B cell (primary cell): ENCODE results near the gene TMEM109. TPM values are rescaled to one million over a fixed set of nuclear protein-coding genes. Genes with fewer than 3 reads are reported as not detected.

Experiments
- ATAC-seq: fragments of 200-7000 bp; cut with Tn5 transposase; one replicate; pipeline ENCODE4 v1.10.0; 2021; ENCODE audit warnings: low read depth, mild to moderate bottlenecking, moderate number of reproducible peaks, moderate library complexity
- CTCF ChIA-PET: fragments of 350-600 bp; sonication (Branson Sonifier 250); formaldehyde crosslinking; loops from one replicate; lab custom pipeline; 2021; ENCODE audit warnings: antibody characterized with exemption, inconsistent platforms; lab: Charles Lee
- POLR2A ChIA-PET: fragments of 350-600 bp; sonication (Branson Sonifier 250); formaldehyde crosslinking; loops from one replicate; lab custom pipeline; 2021; ENCODE audit warnings: antibody characterized with exemption; lab: Charles Lee
- DNase-seq: peaks from one replicate; pipeline ENCODE4 v3.0.0; 2013
- H2AFZ ChIP-seq: 2 replicates; pipeline ENCODE4 v1.6.1; 2012; ENCODE audit warnings: mild to moderate bottlenecking, low read depth, low read length; ENCODE audit not compliant: insufficient read depth, poor library complexity, severe bottlenecking
- H3K27ac ChIP-seq, 2 donors: 1 replicate in 1 of 2; 2 replicates in 1 of 2; pipeline ENCODE4 v1.5.1; 2012 to 2013; ENCODE audit warnings: low read length in 2 of 2, mild to moderate bottlenecking in 2 of 2, moderate library complexity in 1 of 2
- H3K27me3 ChIP-seq, 4 experiments: fragments of 200-600 bp in 1 of 4; sonication (generic) in 1 of 4; replicated peaks in 1 of 4; 1 replicate in 2 of 4; 2 replicates in 2 of 4; pipeline versions ENCODE4 v1.6.1 to v1.7.0; 2013 to 2016; ENCODE audit warnings: low read length in 3 of 4, mild to moderate bottlenecking in 2 of 4, mixed read lengths in 1 of 4, moderate library complexity in 1 of 4; ENCODE audit not compliant: insufficient read depth in 4 of 4, control insufficient read depth in 3 of 4; ENCODE audit errors: control extremely low read depth in 1 of 4
- H3K36me3 ChIP-seq, 2 experiments: replicated peaks in 1 of 2; 1 replicate in 1 of 2; 2 replicates in 1 of 2; pipeline versions ENCODE4 v1.6.1 to v1.7.1; 2013; ENCODE audit warnings: low read length in 1 of 2; ENCODE audit not compliant: insufficient read depth in 2 of 2, control insufficient read depth in 1 of 2; ENCODE audit errors: control extremely low read depth in 1 of 2, extremely low read depth in 1 of 2
- H3K4me1 ChIP-seq, 2 donors: fragments of 200-600 bp in 1 of 2; sonication (generic) in 1 of 2; 1 replicate in 1 of 2; 2 replicates in 1 of 2; pipeline versions ENCODE4 v1.5.1 to v1.6.1; 2013 to 2017; ENCODE audit warnings: low read length in 2 of 2; ENCODE audit not compliant: control insufficient read depth in 2 of 2, insufficient read depth in 2 of 2
- H3K4me2 ChIP-seq: replicated peaks from 2 replicates; pipeline ENCODE3; 2012; ENCODE audit warnings: mild to moderate bottlenecking, low read depth, low read length; ENCODE audit not compliant: poor library complexity, severe bottlenecking
- H3K4me3 ChIP-seq, 5 experiments: fragments of 200-600 bp in 1 of 5; sonication (generic) in 1 of 5; 1 replicate in 3 of 5; 2 replicates in 2 of 5; pipeline versions ENCODE4 v1.5.1 to v1.7.0; 2011 to 2016; ENCODE audit warnings: low read length in 4 of 5, mild to moderate bottlenecking in 4 of 5, low read depth in 2 of 5, control low read depth in 1 of 5, moderate library complexity in 1 of 5; ENCODE audit not compliant: insufficient read depth in 1 of 5; ENCODE audit errors: control extremely low read depth in 1 of 5, extremely low read depth in 1 of 5
- H3K79me2 ChIP-seq: fragments of 200-600 bp; sonication (generic); one replicate; pipeline ENCODE4 v1.6.0; 2016; ENCODE audit warnings: low read length; ENCODE audit not compliant: control insufficient read depth, insufficient read depth
- H3K9ac ChIP-seq: fragments of 200-600 bp; sonication (generic); 2 replicates; pipeline ENCODE4 v1.6.1; 2017; ENCODE audit warnings: mild to moderate bottlenecking, low read length, moderate library complexity
- H3K9me3 ChIP-seq, 3 donors: one replicate each; pipeline versions ENCODE4 v1.6.1 to v1.7.1; 2013; ENCODE audit warnings: low read length in 2 of 3; ENCODE audit not compliant: control insufficient read depth in 2 of 3, insufficient read depth in 1 of 3; ENCODE audit errors: control extremely low read depth in 1 of 3
- H4K20me1 ChIP-seq: 2 replicates; pipeline ENCODE4 v1.6.0; 2012; ENCODE audit warnings: mild to moderate bottlenecking, low read length; ENCODE audit not compliant: insufficient read depth, control insufficient read depth, poor library complexity, severe bottlenecking
- H3K27ac Mint-ChIP-seq: one replicate; pipeline ENCODE4 v1.8.0; 2021; ENCODE audit warnings: mixed read lengths
- H3K27me3 Mint-ChIP-seq: one replicate; pipeline ENCODE4 v1.8.0; 2021; ENCODE audit warnings: mixed read lengths
- H3K4me1 Mint-ChIP-seq: one replicate; pipeline ENCODE4 v1.8.0; 2021; ENCODE audit warnings: mixed read lengths
- H3K4me3 Mint-ChIP-seq: one replicate; pipeline ENCODE4 v1.8.0; 2021; ENCODE audit warnings: mixed read lengths
- H3K9me3 Mint-ChIP-seq: one replicate; pipeline ENCODE4 v1.8.0; 2022; ENCODE audit warnings: mixed read lengths; ENCODE audit not compliant: insufficient read depth
- CTCF ChIP-seq: fragments of 200-600 bp; IDR thresholded peaks from one replicate; pipeline ENCODE4 v1.8.0; 2022; ENCODE audit warnings: antibody characterized with exemption, mild to moderate bottlenecking
- EZH2 ChIP-seq: IDR thresholded peaks from 2 replicates; pipeline ENCODE4 v1.6.1; 2012; ENCODE audit warnings: borderline replicate concordance, low read depth, mild to moderate bottlenecking, moderate library complexity, low read length; ENCODE audit not compliant: insufficient read depth, poor library complexity, severe bottlenecking
- WGBS: methylation state at CpG from one replicate; pipeline ENCODE4 v1.1.5; 2013; ENCODE audit warnings: missing lambda C conversion rate; ENCODE audit not compliant: insufficient coverage; 5-methylcytosine and 5-hydroxymethylcytosine counted together
- intact Hi-C: fragments of 100-400 bp; cut with micrococcal nuclease; formaldehyde crosslinking; loops from one replicate; pipeline ENCODE4 v1.10.0; 2022
- polyA plus RNA-seq: library from polyadenylated mRNA; depleted of rRNA; stranded (reverse); fragments of >200 nt; gene quantifications from 2 replicates; pipeline ENCODE4 v1.2.3, GENCODE V29; 2012
- total RNA-seq, 2 donors: library from RNA; stranded (reverse); fragments of 120-200 nt in 1 of 2; gene quantifications; 1 replicate in 1 of 2; 2 replicates in 1 of 2; pipeline versions ENCODE4 v1.2.3 to v1.2.4, GENCODE V29; 2013 to 2022

The TMEM109 gene
- total and polyA plus RNA-seq, 2 donors (not counting 1 experiment from before 2014, with no cell fraction given): 32.0 to 99.4 TPM

- intact Hi-C loops: no loop called here
- Histone ChIP-seq H2AFZ (no peak overlapping the region), H3K27ac (no peak overlapping the region), H3K27me3 (no peaks in the 10 kb centered on the region), H3K9me3 (no peaks in the 10 kb centered on the region), H4K20me1 (no peaks in the 10 kb centered on the region), H3K4me2 (no peak overlapping the region), H3K9ac (no peak overlapping the region), H3K4me1 (no peaks in the 10 kb centered on the region), H3K36me3 (peaks cover 0 to under 1% of the 10 kb centered on the region in 2 experiments), H3K79me2 (no peaks in the 10 kb centered on the region), H3K4me3 (no peak overlapping the region)
- 95% methylated on average over 9 of the region's 12 CpGs for WGBS
- DNase-seq: no peak
- Mint-ChIP-seq H3K9me3 (no peaks in the 10 kb centered on the region), H3K27me3 (no peaks in the 10 kb centered on the region), H3K4me3 (no peak overlapping the region), H3K27ac (no peak overlapping the region), H3K4me1 (no peaks in the 10 kb centered on the region)
- CTCF ChIA-PET: no interaction called here
- TF ChIP-seq EZH2 (no peak), CTCF (no peak)
- ATAC-seq: no peak
- POLR2A ChIA-PET: no interaction called here
These were observed 40.4 kb upstream of the TMEM109 start for GRCh38 chr11:60873533-60873932.

DNA sequence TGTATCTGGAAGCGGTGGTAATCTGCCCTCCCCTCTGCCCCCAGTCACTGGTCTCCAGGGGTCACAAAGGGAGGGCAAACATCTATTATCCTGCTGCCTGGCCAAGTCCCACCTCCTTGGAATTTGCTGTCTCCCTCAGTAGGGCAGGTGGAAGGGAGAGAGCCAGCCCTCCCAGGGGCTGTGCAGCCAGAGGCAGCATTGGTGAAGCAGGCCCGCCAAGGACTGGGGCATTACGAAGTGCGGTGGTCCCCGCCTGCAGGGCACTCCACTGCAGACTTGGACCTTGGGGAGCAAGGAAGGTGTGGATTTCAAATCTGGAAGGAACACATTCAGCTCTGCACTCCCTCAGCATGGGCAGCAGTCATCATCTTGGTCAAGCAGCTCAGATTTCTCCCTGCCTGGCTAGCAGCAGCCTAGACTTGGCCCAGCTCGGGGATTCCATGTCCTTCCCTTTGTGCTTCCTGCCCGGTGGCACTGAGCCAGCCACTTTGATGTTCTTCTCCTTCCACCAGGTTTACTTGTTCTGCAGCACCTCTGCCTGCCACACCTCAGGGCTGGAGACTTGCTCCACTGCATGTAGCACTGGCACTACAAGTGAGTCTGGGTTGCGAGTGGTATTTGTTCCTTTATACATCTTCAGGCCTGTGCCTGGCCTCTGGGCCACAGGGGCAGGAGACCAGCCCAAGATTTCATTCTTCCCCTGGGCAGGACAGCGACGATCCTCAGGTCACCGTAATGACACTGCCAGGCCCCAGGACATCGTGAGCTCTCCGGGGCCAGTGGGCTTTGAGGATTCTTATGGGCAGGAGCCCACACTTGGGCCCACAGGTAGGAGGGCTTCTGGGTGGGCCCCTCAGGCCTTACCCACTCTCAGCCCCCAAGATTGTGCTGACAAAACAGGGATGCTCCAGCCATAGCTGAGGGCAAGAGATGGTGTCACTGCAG lies 39.3 kb upstream of the TMEM109 start:
- Histone ChIP-seq H3K79me2 (no peaks in the 10 kb centered on the region), H3K9me3 (no peaks in the 10 kb centered on the region), H3K9ac (no peak overlapping the region), H3K4me1 (no peaks in the 10 kb centered on the region), H2AFZ (no peak overlapping the region), H3K36me3 (peaks cover 0 to 9% of the 10 kb centered on the region in 2 experiments), H3K4me2 (no peak overlapping the region), H3K4me3 (no peak overlapping the region), H3K27ac (no peak overlapping the region), H3K27me3 (no peaks in the 10 kb centered on the region), H4K20me1 (no peaks in the 10 kb centered on the region)
- Mint-ChIP-seq H3K9me3 (no peaks in the 10 kb centered on the region), H3K4me3 (no peak overlapping the region), H3K27me3 (no peaks in the 10 kb centered on the region), H3K27ac (no peak overlapping the region), H3K4me1 (no peaks in the 10 kb centered on the region)
- ChIA-PET CTCF (interaction anchor here (2.0 kb wide), 1 partner anchor 24 kb away, joined by 5 read pairs; no protein-coding TSS in a partner anchor), POLR2A (no interaction called here)
- DNase-seq (no peak), ATAC-seq (no peak)
- no peak for TF ChIP-seq EZH2
- TF ChIP-seq CTCF: no peak
- intact Hi-C loops: no loop called here
- 95% methylated on average over 13 of the region's 13 CpGs for WGBS
